HG03521 (cell line): Measurements from ENCODE around the gene ESPN.

Source experiments
- ATAC-seq: cut with Tn5 transposase; IDR thresholded peaks from one replicate; pipeline ENCODE4 v1.9.1; 2021; ENCODE audit warnings: mild to moderate bottlenecking, moderate library complexity; ENCODE audit not compliant: unreplicated experiment

The ESPN gene

GRCh38 chr1:6463120-6463412 lies 38.5 kb downstream of the ESPN start:
- ATAC-seq: no peak

- ATAC-seq: no peak
These were observed 39.9 kb downstream of the ESPN start for GRCh38 chr1:6464514-6464836.

- no peak for ATAC-seq
These were observed 40.3 kb downstream of the ESPN start for GRCh38 chr1:6464915-6465314.

GRCh38 chr1:6465461-6466005 lies 41.0 kb downstream of the ESPN start:
- ATAC-seq: no peak

GRCh38 chr1:6466023-6466422 lies 41.4 kb downstream of the ESPN start, which contains the start of gene TNFRSF25:
Gene TNFRSF25 (minus strand): TSS chr1:6466173. CDS start chr1:6466107, 66 bp downstream.
- no peak for ATAC-seq

- no peak for ATAC-seq
These were observed 42.2 kb downstream of the ESPN start for GRCh38 chr1:6466751-6467150.

- no peak for ATAC-seq
These were observed 42.6 kb downstream of the ESPN start for GRCh38 chr1:6467224-6467623.

GRCh38 chr1:6467744-6468688 lies 43.4 kb downstream of the ESPN start:
- no peak for ATAC-seq

GRCh38 chr1:6468729-6469461 lies 44.3 kb downstream of the ESPN start:
- no peak for ATAC-seq

- ATAC-seq: no peak
These were observed 45.8 kb downstream of the ESPN start for GRCh38 chr1:6470132-6471085.

GRCh38 chr1:6471086-6471969 lies 46.8 kb downstream of the ESPN start:
- ATAC-seq: no peak

- no peak for ATAC-seq
These were observed 47.4 kb downstream of the ESPN start for GRCh38 chr1:6471970-6472368.

- no peak for ATAC-seq
These were observed 47.8 kb downstream of the ESPN start for GRCh38 chr1:6472391-6472790.

GRCh38 chr1:6473156-6473555 lies 48.6 kb downstream of the ESPN start:
- ATAC-seq: no peak

GRCh38 chr1:6473974-6474814 lies 49.6 kb downstream of the ESPN start:
- no peak for ATAC-seq

- ATAC-seq: no peak
These were observed 50.3 kb downstream of the ESPN start for GRCh38 chr1:6474815-6475282.

- no peak for ATAC-seq
These were observed 51.0 kb downstream of the ESPN start for GRCh38 chr1:6475381-6476133.

GRCh38 chr1:6476483-6476882 lies 51.9 kb downstream of the ESPN start:
- no peak for ATAC-seq
